Gastroesophageal sphincter (tissue), 3 donors: ENCODE results near the gene CXCL5.

Source experiments
- CTCF ChIP-seq, 4 experiments: fragments of 200-600 bp in 2 of 4; fragments of 450-650 bp in 2 of 4; sonication (generic) in 1 of 4; IDR thresholded peaks; one replicate each; pipeline ENCODE4 v1.5.1; 2017 to 2019; ENCODE audit warnings: antibody characterized with exemption in 4 of 4, mild to moderate bottlenecking in 2 of 4, moderate library complexity in 2 of 4
- EP300 ChIP-seq: sonication (generic); formaldehyde crosslinking; IDR thresholded peaks from one replicate; pipeline ENCODE4 v1.6.1; 2017; ENCODE audit warnings: antibody characterized with exemption, mild to moderate bottlenecking
- POLR2A ChIP-seq, 2 donors: fragments of 450-650 bp; IDR thresholded peaks; one replicate each; pipeline ENCODE4 v1.6.1; 2017; ENCODE audit warnings: antibody characterized with exemption in 2 of 2, mild to moderate bottlenecking in 2 of 2, moderate library complexity in 1 of 2
- POLR2AphosphoS5 ChIP-seq: sonication (generic); formaldehyde crosslinking; IDR thresholded peaks from one replicate; pipeline ENCODE4 v1.6.1; 2017; ENCODE audit warnings: antibody characterized with exemption

DNA sequence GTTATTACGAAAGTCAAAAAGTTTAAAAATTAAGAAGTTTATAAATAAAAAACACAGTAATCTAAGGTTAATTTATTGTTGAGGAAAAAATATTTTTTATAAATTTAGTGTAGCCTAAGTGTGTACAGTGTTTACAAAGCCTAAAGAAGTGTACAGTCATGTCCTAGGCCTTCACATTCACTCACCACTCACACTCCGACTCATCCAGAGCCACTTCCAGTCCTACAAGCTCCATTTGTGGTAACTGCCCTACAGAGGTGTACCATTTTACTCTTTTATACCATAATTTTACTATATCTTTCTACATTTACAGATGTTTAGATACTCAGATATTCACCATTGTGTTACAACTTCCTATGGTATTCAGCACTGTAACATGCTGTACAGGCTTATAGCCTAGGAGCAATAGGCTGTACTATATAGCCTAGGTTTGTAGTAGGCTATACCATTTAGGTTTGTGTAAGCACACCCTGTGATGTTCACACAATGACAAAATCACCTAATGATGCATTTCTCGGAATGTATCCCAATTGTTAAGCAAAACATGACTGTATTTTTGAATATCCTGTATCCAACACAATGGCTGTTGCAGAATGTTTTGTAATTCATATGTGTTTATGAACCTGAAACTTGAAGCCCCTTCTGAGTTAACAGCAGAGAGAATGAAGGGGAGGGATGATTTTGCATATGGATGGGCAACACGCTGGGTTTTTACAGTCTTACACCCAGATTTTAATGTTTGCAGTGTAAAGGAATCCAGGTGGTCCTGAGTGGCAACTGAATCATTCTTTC lies 13.5 kb downstream of the CXCL5 start:
- TF ChIP-seq CTCF (IDR thresholded peaks at IDR 0.05) (no peak), EP300 (no peak), POLR2AphosphoS5 (no peak), POLR2A (IDR thresholded peaks at IDR 0.05) (no peak)
